Measurements from ENCODE around the gene SLC12A9. TPM values are rescaled to one million over a fixed set of nuclear protein-coding genes. Genes with fewer than 3 reads are reported as not detected.

SLC12A9 gene
- total and polyA plus RNA-seq, 2 of the 4 experiments (the other 2 are of a cell fraction) = 4.5 to 16.2 TPM

DNA sequence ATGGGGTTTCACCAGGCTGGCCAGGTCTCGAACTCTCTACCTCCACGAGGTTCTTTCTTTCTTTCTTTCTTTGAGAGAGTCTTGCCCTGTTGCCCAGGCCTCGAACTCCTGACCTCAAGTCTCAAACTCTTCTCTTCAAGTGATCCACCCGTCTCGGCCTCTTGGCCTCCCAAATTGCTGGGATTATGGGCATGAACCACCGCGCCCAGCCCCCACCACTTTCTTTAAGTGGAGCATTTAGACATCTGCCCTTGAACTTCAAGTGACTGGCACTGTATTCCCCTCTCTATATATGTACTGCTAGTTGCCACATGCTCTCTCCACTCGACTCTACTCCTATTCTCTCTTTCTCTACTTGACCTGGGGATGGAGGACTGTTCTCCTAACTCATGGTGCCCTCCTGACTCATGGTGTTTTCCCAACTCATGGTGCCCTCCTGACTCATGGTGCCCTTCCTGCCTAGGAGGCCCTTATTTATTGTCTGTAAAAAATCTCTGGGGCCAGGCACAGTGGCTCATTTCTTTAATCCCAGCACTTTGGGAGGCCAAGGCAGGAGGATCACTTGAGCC, 62.5 kb downstream of the SLC12A9 start:
- no peak overlapping the region for H3K18ac ChIP-seq (ENCODE audit: low read depth, low read length)
- no peak overlapping the region for H3K4me2 ChIP-seq (ENCODE audit: low read depth, low read length)
- intact Hi-C loops (cut with micrococcal nuclease) = no loop called here
- no peak overlapping the region for H2AFZ ChIP-seq (replicated peaks; ENCODE audit: low read length, poor library complexity)
- no peaks in the 10 kb centered on the region for H3K36me3 ChIP-seq (ENCODE audit: control insufficient read depth, insufficient read depth, low read length)
- H3K4me1 ChIP-seq (ENCODE audit: control insufficient read depth, insufficient read depth, low read length) = no peaks in the 10 kb centered on the region
- no peak overlapping the region for H4K5ac ChIP-seq (ENCODE audit: low read depth, low read length)
- no peak overlapping the region for H3K27ac ChIP-seq (ENCODE audit: insufficient read depth, low read length)
- ChIA-PET CTCF (interaction anchor here (0.6 kb wide), 1 partner anchor 96 kb away, joined by 4 read pairs; no protein-coding TSS in a partner anchor), POLR2A (ENCODE audit: unreplicated experiment) (no interaction called here)
- BruUV-seq (replicated peaks) = no TSS peak
- no peaks in the 10 kb centered on the region for H3K9me3 ChIP-seq (ENCODE audit: control insufficient read depth, insufficient read depth, low read length)
- no peak overlapping the region for H3K9ac ChIP-seq (ENCODE audit: low read depth, low read length)
- no peak overlapping the region for H3K4me3 ChIP-seq (ENCODE audit: insufficient read depth, low read depth, low read length)
- no peak overlapping the region for H2BK20ac ChIP-seq (ENCODE audit: low read depth, low read length)
- H3K9me1 ChIP-seq (ENCODE audit: insufficient read depth, low read length) = no peaks in the 10 kb centered on the region
- in situ Hi-C loops (cut with MboI; ENCODE audit: low sequenced_read_pairs) = no loop called here
- H2BK120ac ChIP-seq (ENCODE audit: low read depth, low read length) = no peak overlapping the region
- no peak overlapping the region for H2AK9ac ChIP-seq (replicated peaks; ENCODE audit: low read depth, low read length, poor library complexity)
- no peak overlapping the region for H3K4ac ChIP-seq (ENCODE audit: low read depth, low read length)
- H4K91ac ChIP-seq (ENCODE audit: insufficient read depth, low read depth, low read length) = no peak overlapping the region
- no peaks in the 10 kb centered on the region for H4K20me1 ChIP-seq (ENCODE audit: insufficient read depth, low read length)
- no peak overlapping the region for H4K8ac ChIP-seq (ENCODE audit: low read depth in 2 of 2, low read length in 2 of 2)
- H3K79me1 ChIP-seq (ENCODE audit: low read depth in 1 of 2, low read length in 2 of 2) = no peaks in the 10 kb centered on the region
- TF ChIP-seq RAD21 (IDR thresholded peaks at IDR 0.05; ENCODE audit: low read length) = no peak
- TF ChIP-seq, protein P1, sequence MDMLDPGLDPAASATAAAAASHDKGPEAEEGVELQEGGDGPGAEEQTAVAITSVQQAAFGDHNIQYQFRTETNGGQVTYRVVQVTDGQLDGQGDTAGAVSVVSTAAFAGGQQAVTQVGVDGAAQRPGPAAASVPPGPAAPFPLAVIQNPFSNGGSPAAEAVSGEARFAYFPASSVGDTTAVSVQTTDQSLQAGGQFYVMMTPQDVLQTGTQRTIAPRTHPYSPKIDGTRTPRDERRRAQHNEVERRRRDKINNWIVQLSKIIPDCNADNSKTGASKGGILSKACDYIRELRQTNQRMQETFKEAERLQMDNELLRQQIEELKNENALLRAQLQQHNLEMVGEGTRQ (IDR thresholded peaks at IDR 0.05; ENCODE audit: low read depth, low read length) = no peak
- no peak for TF ChIP-seq MAZ (IDR thresholded peaks at IDR 0.05; ENCODE audit: borderline replicate concordance, low read depth, low read length)
- no peak for TF ChIP-seq MAFK (IDR thresholded peaks at IDR 0.05; ENCODE audit: low read depth, low read length)
- TF ChIP-seq MXI1 (IDR thresholded peaks at IDR 0.05; ENCODE audit: borderline replicate concordance, low read depth, low read length) = no peak
- no peak for TF ChIP-seq RCOR1 (IDR thresholded peaks at IDR 0.05; ENCODE audit: insufficient replicate concordance, low read length)
- no peak for TF ChIP-seq CEBPB (IDR thresholded peaks at IDR 0.05; ENCODE audit: low read depth, low read length)
- TF ChIP-seq FOS (IDR thresholded peaks at IDR 0.05; ENCODE audit: low read depth, low read length) = no peak
- no peak for TF ChIP-seq NFE2L2 (IDR thresholded peaks at IDR 0.05; ENCODE audit: low read depth, low read length)
- TF ChIP-seq, protein P2, sequence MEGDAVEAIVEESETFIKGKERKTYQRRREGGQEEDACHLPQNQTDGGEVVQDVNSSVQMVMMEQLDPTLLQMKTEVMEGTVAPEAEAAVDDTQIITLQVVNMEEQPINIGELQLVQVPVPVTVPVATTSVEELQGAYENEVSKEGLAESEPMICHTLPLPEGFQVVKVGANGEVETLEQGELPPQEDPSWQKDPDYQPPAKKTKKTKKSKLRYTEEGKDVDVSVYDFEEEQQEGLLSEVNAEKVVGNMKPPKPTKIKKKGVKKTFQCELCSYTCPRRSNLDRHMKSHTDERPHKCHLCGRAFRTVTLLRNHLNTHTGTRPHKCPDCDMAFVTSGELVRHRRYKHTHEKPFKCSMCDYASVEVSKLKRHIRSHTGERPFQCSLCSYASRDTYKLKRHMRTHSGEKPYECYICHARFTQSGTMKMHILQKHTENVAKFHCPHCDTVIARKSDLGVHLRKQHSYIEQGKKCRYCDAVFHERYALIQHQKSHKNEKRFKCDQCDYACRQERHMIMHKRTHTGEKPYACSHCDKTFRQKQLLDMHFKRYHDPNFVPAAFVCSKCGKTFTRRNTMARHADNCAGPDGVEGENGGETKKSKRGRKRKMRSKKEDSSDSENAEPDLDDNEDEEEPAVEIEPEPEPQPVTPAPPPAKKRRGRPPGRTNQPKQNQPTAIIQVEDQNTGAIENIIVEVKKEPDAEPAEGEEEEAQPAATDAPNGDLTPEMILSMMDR (conservative IDR thresholded peaks at IDR 0.05; ENCODE audit: low read depth, low read length) = no peak
- no peak for TF ChIP-seq BHLHE40 (IDR thresholded peaks at IDR 0.05; ENCODE audit: low read depth, low read length)
- TF ChIP-seq RFX5 (IDR thresholded peaks at IDR 0.05; ENCODE audit: low read depth, low read length) = no peak
- no peak for TF ChIP-seq CHD1 (IDR thresholded peaks at IDR 0.05; ENCODE audit: low read depth, low read length)
- DNase-seq (no peak), ATAC-seq (ENCODE audit: low read depth) (no peak)
- H3K14ac ChIP-seq (replicated peaks; ENCODE audit: low read depth, low read length) = no peak overlapping the region
- dilution Hi-C loops (cut with HindIII; ENCODE audit: low sequenced_read_pairs, unreplicated experiment) = no loop called here
- H2AK5ac ChIP-seq (ENCODE audit: low read depth, low read length) = no peak overlapping the region
- no peak overlapping the region for H2BK15ac ChIP-seq (ENCODE audit: low read depth, low read length)
- WGBS, 2 experiments (ENCODE audit: extremely low coverage in 2 of 2, insufficient read length in 1 of 2) = 62% methylated on average over 6 of the region's 8 CpGs; no CpG with 5 or more reads in 1 of the 2 experiments
- no peak overlapping the region for H2BK5ac ChIP-seq (ENCODE audit: low read depth, low read length, poor library complexity, severe bottlenecking)
- no peak overlapping the region for H3K23ac ChIP-seq (ENCODE audit: low read depth, low read length)
- peaks cover 3% of the 10 kb centered on the region; the same call in 1 of the 2 replicates for H3K27me3 ChIP-seq (ENCODE audit: control insufficient read depth, insufficient read depth, low read length)
- H3K56ac ChIP-seq (ENCODE audit: extremely low read depth, insufficient read depth, low read length) = no peak overlapping the region

All from IMR-90 (cell line).